GDM1 (cell line): ENCODE data around the gene HPN.
"Not testable (repeated sequence)": the region's sequence is repeated elsewhere in the genome, so short reads cannot be mapped to it uniquely, and the experiment has no call there.

Experiments used
- DNase-seq: peaks from one replicate; lab custom pipeline; 2025; lab: John Stamatoyannopoulos, UW

The HPN gene

GRCh38 chr19:35041548-35042055, at the start of gene HPN:
Gene HPN (plus strand): TSS chr19:35041721. CDS start chr19:35042507, 786 bp downstream.
- no peak for DNase-seq

GRCh38 chr19:34992582-34992981, 48.9 kb upstream of the HPN start:
- not testable (repeated sequence) for DNase-seq

- no peak for DNase-seq
Measured at GRCh38 chr19:34994286-34994642, 47.3 kb upstream of the HPN start.

- no peak for DNase-seq
Measured at GRCh38 chr19:34994643-34995541, 46.6 kb upstream of the HPN start.

- DNase-seq: no peak
Measured at GRCh38 chr19:34995551-34995950, 46.0 kb upstream of the HPN start.

GRCh38 chr19:34997071-34997617, 44.4 kb upstream of the HPN start:
- DNase-seq: peak; percentile 31

- DNase-seq: not testable (repeated sequence)
Measured at GRCh38 chr19:34998224-34998623, 43.3 kb upstream of the HPN start.

- peak; percentile 27 for DNase-seq
Measured at GRCh38 chr19:34998777-34999497, 42.6 kb upstream of the HPN start.

GRCh38 chr19:34999498-35000337, 41.8 kb upstream of the HPN start, which contains the start of gene GRAMD1A:
Gene GRAMD1A (plus strand): TSS chr19:35000323. CDS start chr19:35000479, 156 bp downstream.
- DNase-seq: peak; percentile 80

GRCh38 chr19:35000338-35000646, 41.2 kb upstream of the HPN start:
- no peak for DNase-seq

GRCh38 chr19:35000647-35001501, 40.6 kb upstream of the HPN start:
- no peak for DNase-seq

GRCh38 chr19:35002037-35002535, 39.4 kb upstream of the HPN start:
- DNase-seq: no peak

- DNase-seq: no peak
Measured at GRCh38 chr19:35004517-35005255, 36.8 kb upstream of the HPN start.

- DNase-seq: no peak
Measured at GRCh38 chr19:35005256-35005977, 36.1 kb upstream of the HPN start.

- DNase-seq: not testable (repeated sequence)
Measured at GRCh38 chr19:35006007-35006341, 35.5 kb upstream of the HPN start.

GRCh38 chr19:35006342-35006998, 35.1 kb upstream of the HPN start:
- DNase-seq: no peak

GRCh38 chr19:35006999-35007365, 34.5 kb upstream of the HPN start:
- DNase-seq: no peak

- DNase-seq: not testable (repeated sequence)
Measured at GRCh38 chr19:35007427-35007826, 34.1 kb upstream of the HPN start.

GRCh38 chr19:35008891-35009341, 32.6 kb upstream of the HPN start:
- DNase-seq: no peak
